IMR-90 (cell line): ENCODE measurements around the gene DOCK10. TPM values are rescaled to one million over a fixed set of nuclear protein-coding genes. Genes with fewer than 3 reads are reported as not detected.
A peak's percentile ranks its signal among the peaks of the same experiment; 100 is the strongest.

ENCODE experiments used
- ATAC-seq: fragments of 200-7000 bp; cut with Tn5 transposase; 2 replicates; pipeline ENCODE4 v1.9.1; 2020; ENCODE audit warnings: low read depth, mild to moderate bottlenecking, moderate library complexity
- BruUV-seq: library from RNA; stranded (reverse); fragments of 400-500 nt; replicated peaks from 2 replicates; lab custom pipeline; 2021; lab: Mats Ljungman, UMichigan
- CTCF ChIA-PET: fragments of 300-600 bp; formaldehyde crosslinking; extraction: SDS; loops from one replicate; lab custom pipeline; 2021; ENCODE audit warnings: antibody characterized with exemption; lab: Yijun Ruan, JAX
- POLR2A ChIA-PET: fragments of 300-600 bp; sonication (Branson Sonifier 250); formaldehyde crosslinking; loops from one replicate; lab custom pipeline; 2022; ENCODE audit warnings: antibody characterized with exemption; ENCODE audit not compliant: unreplicated experiment; lab: Charles Lee
- DNase-seq: peaks from one replicate; pipeline ENCODE4 v3.0.0; 2013
- H2AFZ ChIP-seq: replicated peaks from 2 replicates; pipeline ENCODE3; 2013; ENCODE audit warnings: low read length, mild to moderate bottlenecking; ENCODE audit not compliant: poor library complexity
- H2AK5ac ChIP-seq: 2 replicates; pipeline ENCODE4 v1.6.1; 2013; ENCODE audit warnings: low read depth, low read length, inconsistent platforms
- H2AK9ac ChIP-seq: replicated peaks from 2 replicates; pipeline ENCODE3; 2013; ENCODE audit warnings: mild to moderate bottlenecking, low read depth, low read length, moderate library complexity; ENCODE audit not compliant: poor library complexity
- H2BK120ac ChIP-seq: 2 replicates; pipeline ENCODE4 v1.6.1; 2013; ENCODE audit warnings: low read depth, low read length, inconsistent platforms
- H2BK15ac ChIP-seq: 3 replicates; pipeline ENCODE4 v1.6.1; 2013; ENCODE audit warnings: low read depth, low read length, inconsistent platforms
- H2BK20ac ChIP-seq: 2 replicates; pipeline ENCODE4 v1.6.1; 2013; ENCODE audit warnings: low read depth, mild to moderate bottlenecking, inconsistent platforms, low read length, moderate library complexity
- H2BK5ac ChIP-seq: 2 replicates; pipeline ENCODE4 v1.6.1; 2013; ENCODE audit warnings: mild to moderate bottlenecking, low read depth, low read length, inconsistent platforms; ENCODE audit not compliant: poor library complexity, severe bottlenecking
- H3K14ac ChIP-seq: replicated peaks from 2 replicates; pipeline ENCODE4 v1.6.1; 2013; ENCODE audit warnings: low read depth, low read length, inconsistent platforms
- H3K18ac ChIP-seq: 2 replicates; pipeline ENCODE4 v1.6.1; 2013; ENCODE audit warnings: low read depth, low read length, control low read depth
- H3K23ac ChIP-seq: 2 replicates; pipeline ENCODE4 v1.6.1; 2013; ENCODE audit warnings: low read depth, low read length, inconsistent platforms
- H3K27ac ChIP-seq: 2 replicates; pipeline ENCODE4 v1.5.1; 2013; ENCODE audit warnings: mild to moderate bottlenecking, control low read depth, low read length; ENCODE audit not compliant: insufficient read depth
- H3K27me3 ChIP-seq: 2 replicates; pipeline ENCODE4 v1.6.1; 2013; ENCODE audit warnings: low read length; ENCODE audit not compliant: control insufficient read depth, insufficient read depth
- H3K36me3 ChIP-seq: 2 replicates; pipeline ENCODE4 v1.6.1; 2013; ENCODE audit warnings: low read length, mixed read lengths; ENCODE audit not compliant: control insufficient read depth, insufficient read depth
- H3K4ac ChIP-seq: 2 replicates; pipeline ENCODE4 v1.6.1; 2013; ENCODE audit warnings: low read depth, low read length, inconsistent platforms
- H3K4me1 ChIP-seq: 2 replicates; pipeline ENCODE4 v1.6.1; 2013; ENCODE audit warnings: low read length, mixed read lengths; ENCODE audit not compliant: control insufficient read depth, insufficient read depth
- H3K4me2 ChIP-seq: 2 replicates; pipeline ENCODE4 v1.6.1; 2013; ENCODE audit warnings: low read depth, mild to moderate bottlenecking, control low read depth, low read length, moderate library complexity
- H3K4me3 ChIP-seq: 2 replicates; pipeline ENCODE4 v1.5.1; 2013; ENCODE audit warnings: low read depth, mild to moderate bottlenecking, control low read depth, low read length, moderate library complexity; ENCODE audit not compliant: insufficient read depth
- H3K56ac ChIP-seq: 2 replicates; pipeline ENCODE4 v1.6.1; 2013; ENCODE audit warnings: low read length, inconsistent platforms; ENCODE audit not compliant: insufficient read depth; ENCODE audit errors: extremely low read depth
- H3K79me1 ChIP-seq, 2 experiments: 2 replicates each; pipeline ENCODE4 v1.6.1; 2013; ENCODE audit warnings: low read length in 2 of 2, inconsistent platforms in 1 of 2, low read depth in 1 of 2
- H3K9ac ChIP-seq: 2 replicates; pipeline ENCODE4 v1.6.1; 2013; ENCODE audit warnings: low read depth, low read length, control low read depth
- H3K9me1 ChIP-seq: 2 replicates; pipeline ENCODE4 v1.6.1; 2013; ENCODE audit warnings: low read length, inconsistent platforms; ENCODE audit not compliant: insufficient read depth
- H3K9me3 ChIP-seq: 2 replicates; pipeline ENCODE4 v1.6.1; 2013; ENCODE audit warnings: low read length; ENCODE audit not compliant: control insufficient read depth, insufficient read depth
- H4K20me1 ChIP-seq: 2 replicates; pipeline ENCODE4 v1.6.1; 2013; ENCODE audit warnings: low read length, inconsistent platforms; ENCODE audit not compliant: insufficient read depth
- H4K5ac ChIP-seq: 2 replicates; pipeline ENCODE4 v1.6.1; 2013; ENCODE audit warnings: mild to moderate bottlenecking, low read depth, low read length, control low read depth
- H4K8ac ChIP-seq, 2 experiments: 2 replicates each; pipeline ENCODE4 v1.6.1; 2013; ENCODE audit warnings: low read depth in 2 of 2, low read length in 2 of 2, control low read depth in 1 of 2, inconsistent platforms in 1 of 2
- H4K91ac ChIP-seq: 2 replicates; pipeline ENCODE4 v1.6.1; 2013; ENCODE audit warnings: low read depth, low read length, inconsistent platforms; ENCODE audit not compliant: insufficient read depth
- BHLHE40 ChIP-seq: fragments of 150-350 bp; IDR thresholded peaks from 2 replicates; pipeline ENCODE4 v1.6.1; 2016; ENCODE audit warnings: mild to moderate bottlenecking, low read depth, low read length
- CEBPB ChIP-seq: IDR thresholded peaks from 2 replicates; pipeline ENCODE4 v1.6.1; 2012; ENCODE audit warnings: low read depth, low read length, improper control_type of control experiment
- CHD1 ChIP-seq: IDR thresholded peaks from 2 replicates; pipeline ENCODE4 v1.6.1; 2012; ENCODE audit warnings: low read depth, low read length, improper control_type of control experiment
- CTCF ChIP-seq: conservative IDR thresholded peaks from 2 replicates; pipeline ENCODE4 v1.5.1; 2012; ENCODE audit warnings: mild to moderate bottlenecking, low read depth, low read length, improper control_type of control experiment
- ELK1 ChIP-seq: fragments of 150-350 bp; IDR thresholded peaks from 2 replicates; pipeline ENCODE4 v1.6.1; 2016; ENCODE audit warnings: low read depth, mild to moderate bottlenecking, low read length, moderate library complexity, borderline replicate concordance
- FOS ChIP-seq: fragments of 150-350 bp; IDR thresholded peaks from 2 replicates; pipeline ENCODE4 v1.6.1; 2016; ENCODE audit warnings: low read depth, low read length
- MAFK ChIP-seq: IDR thresholded peaks from 2 replicates; pipeline ENCODE4 v1.6.1; 2012; ENCODE audit warnings: low read depth, low read length, improper control_type of control experiment
- MAZ ChIP-seq: IDR thresholded peaks from 2 replicates; pipeline ENCODE4 v1.6.1; 2012; ENCODE audit warnings: low read depth, mild to moderate bottlenecking, low read length, improper control_type of control experiment, moderate library complexity, borderline replicate concordance
- MXI1 ChIP-seq: IDR thresholded peaks from 2 replicates; pipeline ENCODE4 v1.6.1; 2012; ENCODE audit warnings: low read depth, mild to moderate bottlenecking, low read length, moderate library complexity, borderline replicate concordance
- NFE2L2 ChIP-seq: fragments of 150-350 bp; IDR thresholded peaks from 2 replicates; pipeline ENCODE4 v1.6.1; 2016; ENCODE audit warnings: low read depth, mild to moderate bottlenecking, low read length
- POLR2A ChIP-seq: IDR thresholded peaks from 2 replicates; pipeline ENCODE4 v1.6.1; 2012; ENCODE audit warnings: mild to moderate bottlenecking, low read depth, low read length
- RAD21 ChIP-seq: IDR thresholded peaks from 2 replicates; pipeline ENCODE4 v1.6.1; 2012; ENCODE audit warnings: low read length, improper control_type of control experiment
- RCOR1 ChIP-seq: IDR thresholded peaks from 2 replicates; pipeline ENCODE4 v1.6.1; 2012; ENCODE audit warnings: mild to moderate bottlenecking, low read length, improper control_type of control experiment; ENCODE audit not compliant: insufficient replicate concordance
- RFX5 ChIP-seq: IDR thresholded peaks from 2 replicates; pipeline ENCODE4 v1.8.0; 2012; ENCODE audit warnings: low read depth, mild to moderate bottlenecking, low read length, moderate library complexity
- SMC3 ChIP-seq: fragments of 150-350 bp; IDR thresholded peaks from 2 replicates; pipeline ENCODE4 v1.6.1; 2016; ENCODE audit warnings: low read depth, mild to moderate bottlenecking, antibody characterized with exemption, low read length, moderate library complexity
- USF2 ChIP-seq: fragments of 150-350 bp; IDR thresholded peaks from 2 replicates; pipeline ENCODE4 v1.6.1; 2017; ENCODE audit warnings: mild to moderate bottlenecking, antibody characterized with exemption, low read length, low read depth
- WGBS, 2 experiments: methylation state at CpG; one replicate each; pipeline versions ENCODE4 v1.1.5 to v1.1.7; 2013; ENCODE audit warnings: missing lambda C conversion rate in 2 of 2; ENCODE audit not compliant: insufficient read length in 1 of 2; ENCODE audit errors: extremely low coverage in 2 of 2; 5-methylcytosine and 5-hydroxymethylcytosine counted together
- dilution Hi-C: fragments of 300-500 bp; cut with HindIII; formaldehyde crosslinking; loops from one replicate; pipeline ENCODE4 v1.14.3; 2018; ENCODE audit warnings: low sequenced_read_pairs; ENCODE audit not compliant: unreplicated experiment
- in situ Hi-C: fragments of 300-500 bp; cut with MboI; formaldehyde crosslinking; loops from 3 replicates; pipeline ENCODE4 v1.14.3; 2019; ENCODE audit warnings: low sequenced_read_pairs, inconsistent platforms, mixed read lengths
- intact Hi-C: fragments of 100-400 bp; cut with micrococcal nuclease; formaldehyde crosslinking; loops from 2 replicates; pipeline ENCODE4 v1.10.0; 2022
- polyA plus RNA-seq, 3 experiments: library from polyadenylated mRNA; depleted of rRNA; stranded (reverse); fragments of >200 nt; gene quantifications; 2 replicates each; pipeline ENCODE4 v1.2.3, GENCODE V29; 2012; ENCODE audit warnings: low replicate concordance in 1 of 3
- total RNA-seq: library from RNA; depleted of rRNA; stranded (reverse); fragments of >200 nt; gene quantifications from 2 replicates; pipeline ENCODE4 v1.2.3, GENCODE V29; 2012

DOCK10 gene
- total and polyA plus RNA-seq, 2 of the 4 experiments (the other 2 are of a cell fraction) = 58.6 to 75.3 TPM

GRCh38 chr2:224723586-224724217 is 318.6 kb downstream of the DOCK10 start:
- no TSS peak for BruUV-seq

More at GRCh38 chr2:224723586-224724217, 318.6 kb downstream of the DOCK10 start:
- dilution Hi-C loops = no loop called here
- Histone ChIP-seq H4K91ac (no peak overlapping the region), H3K9me3 (no peaks in the 10 kb centered on the region), H2BK20ac (no peak overlapping the region), H2AK9ac (no peak overlapping the region), H3K4me1 (no peaks in the 10 kb centered on the region; the same call in 1 of the 2 replicates), H3K14ac (no peak overlapping the region), H3K79me1 (no peaks in the 10 kb centered on the region), H2BK120ac (no peak overlapping the region), H2AK5ac (no peak overlapping the region), H3K9me1 (no peaks in the 10 kb centered on the region), H4K8ac (no peak overlapping the region), H3K27ac (no peak overlapping the region), H3K18ac (no peak overlapping the region), H3K4ac (no peak overlapping the region), H3K36me3 (no peaks in the 10 kb centered on the region), H4K5ac (no peak overlapping the region), H2BK5ac (no peak overlapping the region), H3K56ac (no peak overlapping the region), H2AFZ (no peak overlapping the region), H4K20me1 (no peaks in the 10 kb centered on the region), H3K23ac (no peak overlapping the region), H3K9ac (no peak overlapping the region), H3K4me3 (no peak overlapping the region), H3K4me2 (no peak overlapping the region), H3K27me3 (no peaks in the 10 kb centered on the region), H2BK15ac (no peak overlapping the region)
- TF ChIP-seq MXI1 (no peak), RFX5 (no peak), RCOR1 (no peak), NFE2L2 (no peak), USF2 (no peak), CEBPB (no peak), BHLHE40 (no peak), ELK1 (no peak), POLR2A (no peak), MAZ (no peak), RAD21 (no peak), FOS (no peak), MAFK (no peak), SMC3 (no peak), CHD1 (no peak), CTCF (no peak)
- ATAC-seq (peak; percentile 24; the same call in 1 of the 2 replicates), DNase-seq (no peak)
- no CpG with 5 or more reads among the region's 2 CpGs for WGBS, 2 experiments
- in situ Hi-C loops = no loop called here
- CTCF ChIA-PET = interaction anchor here (1.2 kb wide), 1 partner anchor 21 kb away, joined by 3 read pairs; no protein-coding TSS in a partner anchor
- intact Hi-C loops = no loop called here
- POLR2A ChIA-PET = no interaction called here
